WTC11 (cell line): ENCODE measurements around the gene IL20RB. TPM values are rescaled to one million over a fixed set of nuclear protein-coding genes. Genes with fewer than 3 reads are reported as not detected.

Source experiments
- ATAC-seq: fragments of 200-7000 bp; cut with Tn5 transposase; 2 replicates; pipeline ENCODE4 v1.10.0; 2021; ENCODE audit warnings: mild to moderate bottlenecking, moderate library complexity
- CTCF ChIA-PET: fragments of 300-600 bp; sonication (Branson Sonifier 250); formaldehyde crosslinking; loops from one replicate; lab custom pipeline; 2021; ENCODE audit warnings: antibody characterized with exemption; lab: Charles Lee
- POLR2A ChIA-PET: fragments of 350-600 bp; sonication (Branson Sonifier 250); formaldehyde crosslinking; loops from one replicate; lab custom pipeline; 2021; ENCODE audit warnings: antibody characterized with exemption; lab: Charles Lee
- DNase-seq: peaks from one replicate; pipeline ENCODE4 v3.0.0; 2021; ENCODE audit warnings: low spot score
- H3K27ac Mint-ChIP-seq: 2 replicates; pipeline ENCODE4 v1.8.0; 2021; ENCODE audit warnings: mixed read lengths
- H3K27me3 Mint-ChIP-seq: 2 replicates; pipeline ENCODE4 v1.8.0; 2021; ENCODE audit warnings: low read depth, mild to moderate bottlenecking, moderate library complexity, mixed read lengths
- H3K36me3 Mint-ChIP-seq: 2 replicates; pipeline ENCODE4 v1.8.0; 2021; ENCODE audit warnings: mixed read lengths
- H3K4me1 Mint-ChIP-seq: 2 replicates; pipeline ENCODE4 v1.8.0; 2022; ENCODE audit warnings: mixed read lengths
- H3K4me3 Mint-ChIP-seq: 2 replicates; pipeline ENCODE4 v1.8.0; 2021; ENCODE audit warnings: mild to moderate bottlenecking, moderate library complexity, mixed read lengths
- H3K9me3 Mint-ChIP-seq: 2 replicates; pipeline ENCODE4 v1.8.0; 2021; ENCODE audit warnings: mixed read lengths
- ARID4B ChIP-seq: sonication (generic); formaldehyde crosslinking; IDR thresholded peaks from 2 replicates; pipeline ENCODE4 v1.8.0; 2023; ENCODE audit warnings: missing genetic modification reagents, mild to moderate bottlenecking, borderline replicate concordance
- ATF6 ChIP-seq: sonication (generic); formaldehyde crosslinking; IDR thresholded peaks from 2 replicates; pipeline ENCODE4 v1.8.1; 2023; ENCODE audit warnings: mild to moderate bottlenecking, missing genetic modification reagents
- CREM ChIP-seq: sonication (generic); formaldehyde crosslinking; IDR thresholded peaks from 2 replicates; pipeline ENCODE4 v1.8.1; 2022; ENCODE audit warnings: mild to moderate bottlenecking, missing genetic modification reagents, moderate library complexity
- E2F4 ChIP-seq: sonication (generic); formaldehyde crosslinking; IDR thresholded peaks from 2 replicates; pipeline ENCODE4 v1.8.1; 2022; ENCODE audit warnings: low read depth, mild to moderate bottlenecking, moderate library complexity, missing genetic modification reagents, borderline replicate concordance
- ESRRA ChIP-seq: sonication (generic); formaldehyde crosslinking; IDR thresholded peaks from 2 replicates; pipeline ENCODE4 v1.8.1; 2022; ENCODE audit warnings: mild to moderate bottlenecking, missing genetic modification reagents, borderline replicate concordance
- FOXJ3 ChIP-seq: sonication (generic); formaldehyde crosslinking; IDR thresholded peaks from 2 replicates; pipeline ENCODE4 v1.9.0; 2021; ENCODE audit warnings: missing genetic modification reagents, mild to moderate bottlenecking, borderline replicate concordance
- FOXP1 ChIP-seq: sonication (generic); formaldehyde crosslinking; IDR thresholded peaks from 2 replicates; pipeline ENCODE4 v1.8.0; 2022; ENCODE audit warnings: missing genetic modification reagents, mild to moderate bottlenecking, moderate library complexity, borderline replicate concordance
- GTF2I ChIP-seq: fragments of 250-450 bp; sonication (Bioruptor Pico); conservative IDR thresholded peaks from 2 replicates; pipeline ENCODE4 v1.4.0; 2021; ENCODE audit warnings: mild to moderate bottlenecking
- JAZF1 ChIP-seq: fragments of 250-450 bp; sonication (Bioruptor Pico); IDR thresholded peaks from 2 replicates; pipeline ENCODE4 v1.9.0; 2021; ENCODE audit warnings: moderate library complexity, mild to moderate bottlenecking, inconsistent platforms
- RELA ChIP-seq: sonication (generic); formaldehyde crosslinking; IDR thresholded peaks from 2 replicates; pipeline ENCODE4 v1.8.1; 2022; ENCODE audit warnings: missing genetic modification reagents, mild to moderate bottlenecking, borderline replicate concordance
- SP1 ChIP-seq: sonication (generic); formaldehyde crosslinking; conservative IDR thresholded peaks from 2 replicates; pipeline ENCODE4 v1.8.1; 2022; ENCODE audit warnings: missing genetic modification reagents
- TCF7 ChIP-seq: sonication (generic); formaldehyde crosslinking; IDR thresholded peaks from 2 replicates; pipeline ENCODE4 v1.8.0; 2022; ENCODE audit warnings: mild to moderate bottlenecking, low read depth, missing genetic modification reagents, moderate library complexity
- TEAD1 ChIP-seq: sonication (generic); formaldehyde crosslinking; IDR thresholded peaks from 2 replicates; pipeline ENCODE4 v1.8.0; 2022; ENCODE audit warnings: mild to moderate bottlenecking, missing genetic modification reagents
- ZBTB43 ChIP-seq: sonication (generic); formaldehyde crosslinking; IDR thresholded peaks from 2 replicates; pipeline ENCODE4 v1.8.1; 2023; ENCODE audit warnings: mild to moderate bottlenecking, missing genetic modification reagents
- ZNF219 ChIP-seq: sonication (generic); formaldehyde crosslinking; IDR thresholded peaks from 2 replicates; pipeline ENCODE4 v1.8.0; 2023; ENCODE audit warnings: missing genetic modification reagents, mild to moderate bottlenecking, borderline replicate concordance
- ZNF425 ChIP-seq: fragments of 250-450 bp; sonication (Bioruptor Pico); conservative IDR thresholded peaks from 2 replicates; pipeline ENCODE4 v1.9.0; 2021; ENCODE audit warnings: mild to moderate bottlenecking
- total RNA-seq: library from RNA; stranded (reverse); gene quantifications from 3 replicates; pipeline ENCODE4 v1.2.3, GENCODE V29; 2021

The IL20RB gene
- total RNA-seq, 1 experiment from 2014 or later, result 2.3 TPM

- TF ChIP-seq ZNF425 (no peak), ATF6 (no peak), SP1 (CRISPR knock-in tag) (no peak), TEAD1 (CRISPR knock-in tag) (no peak), TCF7 (CRISPR knock-in tag) (no peak), E2F4 (no peak), ARID4B (no peak), GTF2I (CRISPR knock-in tag) (no peak), ESRRA (CRISPR knock-in tag) (no peak), ZNF219 (CRISPR knock-in tag) (no peak), ZBTB43 (no peak), JAZF1 (no peak)
Observed at GRCh38 chr3:136932523-136932922, 25.3 kb upstream of the IL20RB start (continued).

GRCh38 chr3:136932978-136933772, 24.6 kb upstream of the IL20RB start:
- CTCF ChIA-PET, result interaction anchor here (0.8 kb wide), 1 partner anchor 80 kb away, joined by 3 read pairs; no protein-coding TSS in a partner anchor
- peaks cover 21% of the 10 kb centered on the region for H3K36me3 Mint-ChIP-seq

More at GRCh38 chr3:136932978-136933772, 24.6 kb upstream of the IL20RB start:
- TF ChIP-seq FOXP1 (no peak), RELA (CRISPR knock-in tag) (no peak), CREM (no peak), FOXJ3 (CRISPR knock-in tag) (no peak), ARID4B (no peak)
- Mint-ChIP-seq H3K9me3 (peaks cover 15% of the 10 kb centered on the region), H3K4me3 (no peak overlapping the region), H3K27ac (no peak overlapping the region), H3K4me1 (0 out of 2 replicates have a peak, but pooled peaks cover under 1% of the 10 kb centered on the region), H3K27me3 (no peaks in the 10 kb centered on the region)
- ATAC-seq, result no peak
- DNase-seq, result no peak
- POLR2A ChIA-PET, result no interaction called here
